VCaP (cell line): ENCODE results near the gene RRP1.
A peak's percentile ranks its signal among the peaks of the same experiment; 100 is the strongest.

ENCODE experiments used
- H3K27ac ChIP-seq: fragments of 450-650 bp; 2 replicates; pipeline ENCODE4 v1.5.1; 2017
- CTCF ChIP-seq: fragments of 450-650 bp; conservative IDR thresholded peaks from 2 replicates; pipeline ENCODE4 v1.5.1; 2017; ENCODE audit warnings: mild to moderate bottlenecking, moderate library complexity

RRP1 gene

GRCh38 chr21:43824333-43825241 lies 35.2 kb downstream of the RRP1 start:
- H3K27ac ChIP-seq = no peak overlapping the region
- no peak for TF ChIP-seq CTCF

DNA sequence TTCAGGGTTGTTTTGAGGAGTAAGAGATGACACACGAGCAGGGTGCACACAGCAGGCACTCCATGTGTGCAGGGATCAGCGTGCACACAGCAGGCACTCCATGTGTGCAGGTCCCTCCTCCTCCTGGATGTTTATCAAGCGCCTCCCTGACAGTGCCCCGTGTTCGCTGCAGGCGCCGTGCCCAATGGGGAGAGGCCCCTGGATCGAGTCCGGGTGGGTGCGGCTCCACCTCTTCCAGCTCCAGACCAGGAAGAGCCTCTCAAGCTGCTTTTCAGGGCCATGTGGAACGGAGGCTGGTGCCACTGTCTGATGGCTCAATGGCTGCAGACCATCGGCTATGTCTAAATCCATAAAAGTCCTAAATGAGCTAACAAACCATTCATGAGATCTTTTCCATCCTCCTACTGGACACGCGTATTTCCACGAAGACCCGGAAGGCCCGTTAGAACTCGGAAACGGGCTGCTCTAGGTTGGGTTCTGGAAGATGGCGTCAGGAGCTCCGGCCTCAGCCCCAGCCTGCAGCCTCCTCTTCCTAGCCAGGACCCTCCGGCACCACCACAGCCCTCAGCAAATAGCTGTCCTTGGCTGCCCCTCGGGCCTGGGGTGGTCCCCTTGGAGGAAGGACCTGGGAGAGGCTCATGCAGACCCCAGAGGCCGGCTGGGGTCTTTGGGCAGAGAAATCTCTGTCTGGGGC lies 36.0 kb downstream of the RRP1 start:
- no peak overlapping the region for H3K27ac ChIP-seq
- TF ChIP-seq CTCF = no peak

DNA sequence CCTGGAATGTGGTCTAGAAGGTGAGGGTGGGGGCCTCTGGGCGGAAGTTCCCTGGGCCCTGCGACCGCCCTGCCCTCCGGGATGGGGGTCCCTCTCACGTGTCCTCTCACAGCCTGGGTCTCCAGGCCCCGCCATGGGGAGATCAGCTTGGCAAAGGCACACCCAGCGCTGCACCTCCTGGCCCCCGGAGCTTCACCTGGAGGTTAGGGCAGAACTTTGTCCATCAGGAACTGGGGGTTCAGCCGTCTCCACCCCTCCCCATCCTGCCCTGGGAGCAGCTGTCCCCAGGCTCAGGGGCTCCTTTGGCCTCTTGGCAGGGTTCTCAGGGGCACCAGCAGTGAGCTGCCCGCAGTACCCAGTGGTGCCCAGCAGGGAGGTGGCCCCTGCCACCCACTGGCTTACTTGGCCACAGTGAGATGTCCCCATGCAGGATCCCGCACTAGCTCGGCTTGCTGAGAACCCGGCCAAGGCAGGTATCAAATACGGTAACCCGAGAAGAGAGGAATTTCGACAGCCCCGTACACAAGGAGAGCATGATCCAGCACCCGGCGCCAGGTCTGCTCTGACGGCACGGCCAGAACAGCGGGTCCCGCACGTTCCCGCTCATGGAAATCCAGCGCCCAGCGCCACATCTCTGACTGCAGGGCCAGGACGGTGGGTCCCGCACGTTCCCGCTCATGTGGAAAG lies 36.7 kb downstream of the RRP1 start:
- TF ChIP-seq CTCF = peak; percentile 74
- peak overlapping the region; percentile 58 for H3K27ac ChIP-seq

GRCh38 chr21:43826623-43826974 lies 37.2 kb downstream of the RRP1 start:
- peak overlapping the region; percentile 58 for H3K27ac ChIP-seq
- TF ChIP-seq CTCF = no peak

- no peak for TF ChIP-seq CTCF
- peak overlapping the region; percentile 58; the same call in 1 of the 2 replicates for H3K27ac ChIP-seq
These were observed 37.7 kb downstream of the RRP1 start for GRCh38 chr21:43827015-43827611.

DNA sequence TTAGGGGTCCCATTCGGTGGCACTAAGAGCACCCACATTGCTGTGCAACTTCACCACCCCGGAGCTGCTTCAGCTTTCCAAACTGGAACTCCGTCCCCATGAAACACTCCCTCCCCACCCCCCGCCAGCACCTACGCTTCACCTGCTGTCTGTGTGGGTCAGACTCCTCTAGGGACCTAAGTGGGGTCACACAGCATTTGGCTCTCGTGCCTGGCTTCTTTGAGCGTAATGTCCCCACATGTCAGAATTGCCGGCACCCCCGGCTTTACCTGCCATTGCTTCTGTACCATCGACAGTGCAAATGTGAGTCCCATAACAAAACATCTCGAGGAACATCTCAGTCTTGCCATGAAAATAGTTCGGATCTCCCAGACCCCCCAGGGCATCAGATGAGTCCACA lies 39.8 kb downstream of the RRP1 start:
- no peak for TF ChIP-seq CTCF
- no peak overlapping the region for H3K27ac ChIP-seq
